Astrocyte of the hippocampus (primary cell): ENCODE results near the gene SMPDL3B.
"Not testable (repeated sequence)": the region's sequence is repeated elsewhere in the genome, so short reads cannot be mapped to it uniquely, and the experiment has no call there.

ENCODE experiments used
- DNase-seq: peaks from one replicate; pipeline ENCODE4 v3.0.0; 2011; ENCODE audit warnings: low read depth, low spot score

The SMPDL3B gene

DNA sequence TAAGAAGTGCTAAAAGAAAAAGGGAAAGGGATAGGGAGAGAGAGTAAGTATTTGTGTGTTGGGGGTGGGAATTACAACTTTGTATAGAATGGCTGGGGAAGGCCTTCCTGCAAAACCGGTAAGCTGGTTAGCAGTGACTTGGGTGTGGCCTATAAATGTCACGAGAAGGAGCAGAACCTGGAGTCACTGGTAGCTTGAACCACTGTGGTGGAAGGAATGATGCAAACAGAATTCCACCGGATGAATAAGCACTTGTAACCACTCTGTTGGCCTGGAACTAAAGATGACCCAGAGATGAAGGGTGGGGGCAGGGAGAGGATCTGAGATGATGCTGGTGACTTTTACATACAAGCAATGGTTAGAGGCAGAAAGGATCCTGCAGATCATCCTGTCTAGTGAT lies 33.9 kb downstream of the SMPDL3B start:
- DNase-seq: peak; percentile 79

DNA sequence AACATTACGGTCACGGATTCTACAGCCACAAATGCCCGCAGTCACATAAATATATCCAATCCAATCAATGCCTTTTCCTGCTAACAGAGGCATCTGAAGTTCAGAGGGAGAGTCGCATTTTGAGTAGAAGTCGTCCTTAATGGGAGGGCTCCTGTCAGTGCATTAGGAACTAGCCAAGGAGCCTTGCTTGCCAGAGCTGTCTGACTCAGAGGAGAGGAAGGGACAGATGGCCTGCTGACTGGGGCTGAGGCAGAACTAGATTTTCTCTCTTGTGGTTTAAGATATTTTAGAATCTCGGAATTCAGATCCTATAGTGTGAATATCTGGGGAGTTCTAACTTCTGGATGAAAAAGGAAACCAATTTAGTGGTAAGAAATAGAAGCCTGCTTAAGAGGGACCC lies 35.6 kb downstream of the SMPDL3B start:
- DNase-seq: peak; percentile 88

DNA sequence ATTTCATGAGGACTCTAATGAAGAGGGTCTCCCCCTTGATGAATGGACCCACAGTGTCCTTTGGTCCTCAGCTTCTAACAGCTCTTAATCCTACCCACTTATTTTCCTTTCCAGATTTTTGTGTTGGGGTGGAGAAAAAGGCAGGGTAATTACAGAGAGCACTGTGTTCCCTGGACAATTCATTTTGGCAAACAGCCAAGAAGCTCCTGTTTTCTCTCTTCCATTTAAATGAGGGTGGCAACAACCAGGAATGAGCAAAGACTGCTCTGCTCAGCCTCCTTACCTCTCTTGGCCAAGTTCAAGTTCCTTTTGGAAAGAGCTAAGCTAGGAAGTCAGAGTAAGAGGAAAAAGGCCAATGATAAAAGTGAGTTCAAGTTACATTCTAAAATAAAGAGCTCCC lies 36.9 kb downstream of the SMPDL3B start:
- DNase-seq: peak; percentile 50

DNA sequence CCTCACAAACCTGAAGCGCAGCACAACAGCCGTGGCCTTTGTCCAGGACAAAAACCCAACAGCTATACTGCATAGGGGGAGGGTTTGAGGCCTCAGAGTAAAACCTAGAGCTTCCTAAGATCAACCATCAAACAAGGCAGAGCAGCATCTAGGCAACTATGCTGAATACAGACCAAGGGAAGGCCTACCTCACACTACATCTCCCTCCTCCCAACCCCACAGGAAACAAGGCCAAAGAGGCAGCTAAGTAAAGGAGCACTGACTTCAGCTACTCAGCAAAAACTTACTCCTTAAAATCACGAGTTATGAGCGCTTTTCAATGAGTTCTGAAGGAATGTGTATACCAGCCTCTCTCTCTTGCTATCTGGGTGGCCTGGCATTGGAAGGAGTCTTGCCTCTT lies 37.3 kb downstream of the SMPDL3B start:
- no peak for DNase-seq

GRCh38 chr1:27973771-27974416 lies 39.1 kb downstream of the SMPDL3B start:
- no peak for DNase-seq

GRCh38 chr1:27974417-27974781 lies 39.6 kb downstream of the SMPDL3B start:
- DNase-seq: no peak

- peak; percentile 66 for DNase-seq
Observed at GRCh38 chr1:27979151-27979858, 44.5 kb downstream of the SMPDL3B start.

DNA sequence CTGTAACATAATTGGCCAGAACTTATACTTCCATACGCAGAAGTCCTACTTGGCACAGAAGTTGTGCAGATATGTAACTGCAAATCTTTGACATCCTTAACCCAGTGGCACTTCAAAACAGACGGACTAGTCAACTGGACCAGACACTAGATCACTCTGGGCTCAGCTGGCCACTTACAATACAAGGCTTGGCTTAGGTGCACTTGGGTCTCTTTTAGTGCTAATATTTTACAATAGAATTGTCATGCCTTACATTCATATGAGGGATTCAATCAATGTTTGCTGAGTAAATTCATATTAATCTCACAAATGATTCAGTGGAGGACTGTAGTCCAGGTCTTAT lies 45.0 kb downstream of the SMPDL3B start:
- DNase-seq: no peak

GRCh38 chr1:27980216-27980845 lies 45.5 kb downstream of the SMPDL3B start:
- DNase-seq: no peak

GRCh38 chr1:27981145-27981544 lies 46.3 kb downstream of the SMPDL3B start:
- DNase-seq: peak; percentile 73

DNA sequence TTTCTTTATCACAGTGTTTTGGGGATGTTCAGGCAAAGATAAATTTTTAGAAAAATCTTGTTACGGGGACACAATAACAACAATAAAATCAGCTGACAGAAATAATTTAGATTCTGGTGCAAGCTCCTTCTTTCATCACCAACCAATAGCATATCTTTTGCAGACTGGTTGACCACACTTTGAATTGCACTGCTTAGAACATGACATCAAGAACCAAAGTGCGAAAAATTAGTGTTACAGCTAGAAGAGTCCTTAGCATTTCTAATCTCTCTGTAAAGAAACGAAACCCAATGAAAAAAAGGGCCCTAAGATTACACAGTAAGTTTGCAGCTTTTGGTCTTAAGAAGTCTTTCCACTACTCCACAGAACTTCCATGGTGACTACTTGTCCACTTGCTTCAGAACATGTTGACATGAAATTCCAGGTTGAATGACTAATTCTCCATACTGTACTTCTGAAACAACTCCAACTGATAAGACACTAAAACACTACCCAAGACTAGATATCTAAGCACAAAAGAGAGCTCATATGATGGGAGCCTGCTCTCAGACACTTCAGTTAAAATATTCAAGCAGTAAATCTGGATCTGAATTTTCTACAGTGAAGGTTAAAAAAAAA lies 56.2 kb downstream of the SMPDL3B start:
- no peak for DNase-seq

DNA sequence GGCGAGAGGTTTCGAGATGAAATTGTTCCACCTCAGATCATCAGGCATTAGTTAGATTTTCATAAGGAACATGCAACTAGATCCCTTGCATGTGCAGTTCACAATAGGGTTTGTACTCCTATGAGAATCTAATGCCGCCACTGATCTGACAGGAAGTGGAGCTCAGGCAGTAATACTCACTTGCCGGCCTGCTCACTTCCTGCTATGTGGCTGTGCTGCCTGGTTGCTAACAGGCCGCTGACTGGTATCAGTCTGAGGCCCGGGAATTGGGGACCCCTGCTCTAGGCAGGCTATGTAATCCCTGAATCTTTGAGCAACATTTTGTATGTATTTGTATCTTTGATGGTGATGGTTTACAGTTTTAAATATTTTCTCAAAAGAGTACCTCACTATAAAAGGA lies 57.5 kb downstream of the SMPDL3B start:
- no peak for DNase-seq

- DNase-seq: no peak
Observed at GRCh38 chr1:27993241-27993640, 58.4 kb downstream of the SMPDL3B start.

- no peak for DNase-seq
Observed at GRCh38 chr1:27994060-27994459, 59.3 kb downstream of the SMPDL3B start.

GRCh38 chr1:27994526-27994925 lies 59.7 kb downstream of the SMPDL3B start:
- not testable (repeated sequence) for DNase-seq

GRCh38 chr1:27999055-27999454 lies 64.3 kb downstream of the SMPDL3B start:
- no peak for DNase-seq

DNA sequence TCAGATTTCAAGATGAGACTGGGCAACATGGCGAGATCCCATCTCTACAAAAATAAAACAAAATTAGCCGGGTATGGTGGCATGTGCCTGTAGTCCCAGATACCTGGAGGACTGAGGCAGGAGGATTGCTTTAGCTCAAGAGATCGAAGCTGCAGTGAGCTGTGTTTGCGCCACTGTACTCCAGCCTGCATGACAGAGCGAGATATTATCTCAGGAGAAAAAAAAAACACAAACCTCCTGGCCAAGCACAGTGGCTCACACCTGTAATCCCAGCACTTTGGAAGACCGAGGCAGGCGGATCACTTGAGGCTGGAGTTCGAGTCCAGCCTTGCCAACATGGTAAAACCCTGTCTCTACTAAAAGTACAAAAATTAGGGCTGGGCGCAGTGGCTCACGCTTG lies 67.8 kb downstream of the SMPDL3B start:
- no peak for DNase-seq

DNA sequence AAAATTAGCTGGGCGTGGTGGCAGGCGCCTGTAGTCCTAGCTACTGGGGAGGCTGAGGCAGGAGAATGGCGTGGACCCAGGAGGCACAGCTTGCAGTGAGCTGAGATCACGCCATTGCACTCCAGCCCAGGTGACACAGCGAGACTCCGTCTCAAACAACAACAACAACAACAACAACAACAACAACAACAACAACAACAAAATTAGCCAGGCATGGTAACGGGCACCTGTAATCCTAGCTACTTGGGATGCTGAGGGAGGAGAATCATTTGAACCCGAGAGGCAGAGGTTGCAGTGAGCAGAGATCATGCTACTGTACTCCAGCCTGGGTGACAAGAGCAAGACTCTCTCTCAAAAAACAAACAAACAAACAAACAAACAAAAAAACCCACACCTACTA lies 68.3 kb downstream of the SMPDL3B start:
- not testable (repeated sequence) for DNase-seq
